ENCODE data around the gene MYO1B. TPM values are rescaled to one million over a fixed set of nuclear protein-coding genes. Genes with fewer than 3 reads are reported as not detected.

Gene MYO1B
- total and polyA plus RNA-seq, 2 of the 4 experiments (the other 2 are of a cell fraction): 57.2 to 116 TPM

DNA sequence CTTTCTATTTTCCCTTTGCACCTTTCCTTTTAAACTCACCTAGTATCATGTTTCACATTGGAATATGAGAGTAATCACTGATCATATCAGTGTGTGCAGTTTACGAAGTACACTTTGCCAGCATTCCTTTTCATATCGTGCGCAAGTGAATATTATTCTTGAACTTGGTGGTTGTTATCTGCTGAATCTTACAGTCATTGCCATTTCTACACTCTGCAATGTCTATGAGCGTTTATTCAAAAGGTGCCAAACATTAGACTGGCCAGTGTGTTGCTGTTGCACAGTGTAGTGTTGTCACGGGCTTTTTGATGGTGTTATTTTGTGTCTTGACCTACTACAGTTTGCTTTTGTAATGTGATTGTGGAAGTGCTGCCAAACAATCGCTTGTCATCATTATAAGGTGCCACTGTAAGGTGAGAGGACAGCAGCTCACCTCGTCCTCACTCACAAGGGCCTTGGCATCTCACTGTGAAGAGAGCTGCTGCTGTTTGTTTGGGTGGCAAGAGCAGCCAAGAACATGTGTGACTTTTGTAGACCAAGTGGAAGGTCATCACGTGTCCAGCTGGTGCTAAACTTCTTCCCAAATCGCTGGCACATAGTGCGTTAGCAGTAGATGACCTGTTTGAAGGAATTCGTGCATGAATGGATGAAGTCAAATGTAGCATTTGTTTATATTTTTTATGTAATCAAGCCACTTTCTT, 113.3 kb downstream of the MYO1B start:
- ChIA-PET POLR2A (ENCODE audit: unreplicated experiment) (no interaction called here), CTCF (interaction anchor here (0.6 kb wide), 1 partner anchor 63 kb away, joined by 4 read pairs; no protein-coding TSS in a partner anchor)
- peaks cover 10% of the 10 kb centered on the region for H3K9me1 ChIP-seq (ENCODE audit: insufficient read depth, low read length)
- peaks cover 2% of the 10 kb centered on the region; the same call in 1 of the 2 replicates for H3K9me3 ChIP-seq (ENCODE audit: control insufficient read depth, insufficient read depth, low read length)
- H4K91ac ChIP-seq (ENCODE audit: insufficient read depth, low read depth, low read length): peak overlapping the region; percentile 53
- H3K23ac ChIP-seq (ENCODE audit: low read depth, low read length): peak overlapping the region; percentile 26
- WGBS, 2 experiments (ENCODE audit: extremely low coverage in 2 of 2, insufficient read length in 1 of 2): 56% methylated on average over 2 of the region's 11 CpGs; no CpG with 5 or more reads in 1 of the 2 experiments
- no peak overlapping the region for H2AK9ac ChIP-seq (replicated peaks; ENCODE audit: low read depth, low read length, poor library complexity)
- H2BK20ac ChIP-seq (ENCODE audit: low read depth, low read length): 0 out of 2 replicates have a peak overlapping the region, but pooled peaks have one; percentile 17
- H2BK5ac ChIP-seq (ENCODE audit: low read depth, low read length, poor library complexity, severe bottlenecking): peak overlapping the region; percentile 6
- peak; percentile 26 for DNase-seq
- no peak overlapping the region for H3K4me3 ChIP-seq (ENCODE audit: insufficient read depth, low read depth, low read length)
- ATAC-seq (ENCODE audit: low read depth): no peak
- peak overlapping the region; percentile 85 for H3K18ac ChIP-seq (ENCODE audit: low read depth, low read length)
- peak overlapping the region; percentile 73 for H4K5ac ChIP-seq (ENCODE audit: low read depth, low read length)
- H3K56ac ChIP-seq (ENCODE audit: extremely low read depth, insufficient read depth, low read length): no peak overlapping the region
- peaks cover 27% of the 10 kb centered on the region for H3K36me3 ChIP-seq (ENCODE audit: control insufficient read depth, insufficient read depth, low read length)
- TF ChIP-seq RCOR1 (IDR thresholded peaks at IDR 0.05; ENCODE audit: insufficient replicate concordance, low read length) (no peak), RFX5 (IDR thresholded peaks at IDR 0.05; ENCODE audit: low read depth, low read length) (no peak), NFE2L2 (IDR thresholded peaks at IDR 0.05; ENCODE audit: low read depth, low read length) (no peak), SMC3 (IDR thresholded peaks at IDR 0.05; ENCODE audit: low read depth, low read length) (no peak), BHLHE40 (IDR thresholded peaks at IDR 0.05; ENCODE audit: low read depth, low read length) (no peak), MXI1 (IDR thresholded peaks at IDR 0.05; ENCODE audit: borderline replicate concordance, low read depth, low read length) (no peak), FOS (IDR thresholded peaks at IDR 0.05; ENCODE audit: low read depth, low read length) (no peak), POLR2A (IDR thresholded peaks at IDR 0.05; ENCODE audit: low read depth, low read length) (no peak), MAZ (IDR thresholded peaks at IDR 0.05; ENCODE audit: borderline replicate concordance, low read depth, low read length) (no peak), RAD21 (IDR thresholded peaks at IDR 0.05; ENCODE audit: low read length) (no peak)
- TF ChIP-seq, protein P1, sequence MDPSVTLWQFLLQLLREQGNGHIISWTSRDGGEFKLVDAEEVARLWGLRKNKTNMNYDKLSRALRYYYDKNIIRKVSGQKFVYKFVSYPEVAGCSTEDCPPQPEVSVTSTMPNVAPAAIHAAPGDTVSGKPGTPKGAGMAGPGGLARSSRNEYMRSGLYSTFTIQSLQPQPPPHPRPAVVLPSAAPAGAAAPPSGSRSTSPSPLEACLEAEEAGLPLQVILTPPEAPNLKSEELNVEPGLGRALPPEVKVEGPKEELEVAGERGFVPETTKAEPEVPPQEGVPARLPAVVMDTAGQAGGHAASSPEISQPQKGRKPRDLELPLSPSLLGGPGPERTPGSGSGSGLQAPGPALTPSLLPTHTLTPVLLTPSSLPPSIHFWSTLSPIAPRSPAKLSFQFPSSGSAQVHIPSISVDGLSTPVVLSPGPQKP (IDR thresholded peaks at IDR 0.05; ENCODE audit: borderline replicate concordance, low read depth, low read length): no peak
- TF ChIP-seq, protein P2, sequence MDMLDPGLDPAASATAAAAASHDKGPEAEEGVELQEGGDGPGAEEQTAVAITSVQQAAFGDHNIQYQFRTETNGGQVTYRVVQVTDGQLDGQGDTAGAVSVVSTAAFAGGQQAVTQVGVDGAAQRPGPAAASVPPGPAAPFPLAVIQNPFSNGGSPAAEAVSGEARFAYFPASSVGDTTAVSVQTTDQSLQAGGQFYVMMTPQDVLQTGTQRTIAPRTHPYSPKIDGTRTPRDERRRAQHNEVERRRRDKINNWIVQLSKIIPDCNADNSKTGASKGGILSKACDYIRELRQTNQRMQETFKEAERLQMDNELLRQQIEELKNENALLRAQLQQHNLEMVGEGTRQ (IDR thresholded peaks at IDR 0.05; ENCODE audit: low read depth, low read length): no peak; the same call in 1 of the 2 replicates
- TF ChIP-seq, protein P3, sequence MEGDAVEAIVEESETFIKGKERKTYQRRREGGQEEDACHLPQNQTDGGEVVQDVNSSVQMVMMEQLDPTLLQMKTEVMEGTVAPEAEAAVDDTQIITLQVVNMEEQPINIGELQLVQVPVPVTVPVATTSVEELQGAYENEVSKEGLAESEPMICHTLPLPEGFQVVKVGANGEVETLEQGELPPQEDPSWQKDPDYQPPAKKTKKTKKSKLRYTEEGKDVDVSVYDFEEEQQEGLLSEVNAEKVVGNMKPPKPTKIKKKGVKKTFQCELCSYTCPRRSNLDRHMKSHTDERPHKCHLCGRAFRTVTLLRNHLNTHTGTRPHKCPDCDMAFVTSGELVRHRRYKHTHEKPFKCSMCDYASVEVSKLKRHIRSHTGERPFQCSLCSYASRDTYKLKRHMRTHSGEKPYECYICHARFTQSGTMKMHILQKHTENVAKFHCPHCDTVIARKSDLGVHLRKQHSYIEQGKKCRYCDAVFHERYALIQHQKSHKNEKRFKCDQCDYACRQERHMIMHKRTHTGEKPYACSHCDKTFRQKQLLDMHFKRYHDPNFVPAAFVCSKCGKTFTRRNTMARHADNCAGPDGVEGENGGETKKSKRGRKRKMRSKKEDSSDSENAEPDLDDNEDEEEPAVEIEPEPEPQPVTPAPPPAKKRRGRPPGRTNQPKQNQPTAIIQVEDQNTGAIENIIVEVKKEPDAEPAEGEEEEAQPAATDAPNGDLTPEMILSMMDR (conservative IDR thresholded peaks at IDR 0.05; ENCODE audit: low read depth, low read length): no peak
- peak overlapping the region; percentile 66; the same call in 1 of the 2 replicates for H3K27ac ChIP-seq (ENCODE audit: insufficient read depth, low read length)
- H3K27me3 ChIP-seq (ENCODE audit: control insufficient read depth, insufficient read depth, low read length): no peaks in the 10 kb centered on the region
- peak overlapping the region; percentile 59 for H3K4ac ChIP-seq (ENCODE audit: low read depth, low read length)
- H2BK120ac ChIP-seq (ENCODE audit: low read depth, low read length): peak overlapping the region; percentile 50
- H3K79me1 ChIP-seq (ENCODE audit: low read depth in 1 of 2, low read length in 2 of 2): peaks cover 29 to 53% of the 10 kb centered on the region in 2 experiments; a peak in 3 of 4 replicates
- BruUV-seq (replicated peaks): no TSS peak
- H2AK5ac ChIP-seq (ENCODE audit: low read depth, low read length): peak overlapping the region; percentile 85; the same call in 1 of the 2 replicates
- H4K20me1 ChIP-seq (ENCODE audit: insufficient read depth, low read length): peaks cover 4% of the 10 kb centered on the region; the same call in 1 of the 2 replicates
- in situ Hi-C loops (cut with MboI; ENCODE audit: low sequenced_read_pairs) (no loop called here), intact Hi-C loops (cut with micrococcal nuclease) (no loop called here), dilution Hi-C loops (cut with HindIII; ENCODE audit: low sequenced_read_pairs, unreplicated experiment) (no loop called here)
- H4K8ac ChIP-seq (ENCODE audit: low read depth in 2 of 2, low read length in 2 of 2): peak overlapping the region; percentile 13 to 15; a peak in 3 of 4 replicates
- H3K14ac ChIP-seq (replicated peaks; ENCODE audit: low read depth, low read length): peak overlapping the region; percentile 81
- H3K9ac ChIP-seq (ENCODE audit: low read depth, low read length): no peak overlapping the region
- H3K4me2 ChIP-seq (ENCODE audit: low read depth, low read length): no peak overlapping the region
- H2BK15ac ChIP-seq (ENCODE audit: low read depth, low read length): peak overlapping the region; percentile 66; the same call in 2 of the 3 replicates
- H2AFZ ChIP-seq (replicated peaks; ENCODE audit: low read length, poor library complexity): no peak overlapping the region
- peaks cover 10% of the 10 kb centered on the region for H3K4me1 ChIP-seq (ENCODE audit: control insufficient read depth, insufficient read depth, low read length)

Data from IMR-90 (cell line).